Fibroblast of the aortic adventitia (primary cell): Measurements from ENCODE around the gene CDC27. TPM values are rescaled to one million over a fixed set of nuclear protein-coding genes. Genes with fewer than 3 reads are reported as not detected.
"Not testable (repeated sequence)": the region's sequence is repeated elsewhere in the genome, so short reads cannot be mapped to it uniquely, and the experiment has no call there.

ENCODE experiments used
- DNase-seq: peaks from one replicate; pipeline ENCODE4 v3.0.0-alpha.2; 2010; ENCODE audit warnings: low read depth
- H3K4me3 ChIP-seq: 2 replicates; pipeline ENCODE4 v1.5.1; 2011; ENCODE audit warnings: low read depth, mild to moderate bottlenecking, control low read depth, low read length, moderate library complexity
- CTCF ChIP-seq: IDR thresholded peaks from 2 replicates; pipeline ENCODE4 v1.5.1; 2011; ENCODE audit warnings: mild to moderate bottlenecking, low read length, control low read depth, inconsistent platforms; ENCODE audit not compliant: insufficient read depth
- total RNA-seq: library from RNA; depleted of rRNA; stranded (reverse); fragments of >200 nt; gene quantifications from 2 replicates; pipeline ENCODE4 v1.2.3, GENCODE V29; 2012; ENCODE audit warnings: low replicate concordance

CDC27 gene
- total RNA-seq, 1 donor, result 128 TPM

DNA sequence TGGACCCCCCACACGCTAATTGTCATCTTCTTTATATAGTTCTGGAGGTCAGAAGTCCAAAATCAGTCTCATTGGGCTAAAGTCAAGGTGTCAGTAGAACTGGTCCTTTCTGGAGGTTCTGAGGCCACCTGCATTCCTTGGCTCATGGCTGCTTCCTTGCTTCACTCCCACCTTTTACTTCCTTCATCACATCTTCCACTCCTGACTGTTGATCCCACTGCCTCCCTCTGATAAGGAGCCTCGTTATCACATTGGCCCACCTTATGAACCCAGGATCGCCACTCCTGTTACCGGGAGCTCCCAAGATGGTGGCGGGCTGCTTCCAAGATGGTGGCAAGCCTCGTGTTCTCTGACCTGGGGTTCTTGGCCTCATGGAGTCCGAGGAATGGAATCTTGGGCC is 83.0 kb downstream of the CDC27 start:
- H3K4me3 ChIP-seq, result no peak overlapping the region
- TF ChIP-seq CTCF, result no peak
- DNase-seq, result no peak

- peak; percentile 37 for DNase-seq
- H3K4me3 ChIP-seq, result not testable (repeated sequence)
These were observed 83.8 kb downstream of the CDC27 start for GRCh38 chr17:47105246-47105645.

DNA sequence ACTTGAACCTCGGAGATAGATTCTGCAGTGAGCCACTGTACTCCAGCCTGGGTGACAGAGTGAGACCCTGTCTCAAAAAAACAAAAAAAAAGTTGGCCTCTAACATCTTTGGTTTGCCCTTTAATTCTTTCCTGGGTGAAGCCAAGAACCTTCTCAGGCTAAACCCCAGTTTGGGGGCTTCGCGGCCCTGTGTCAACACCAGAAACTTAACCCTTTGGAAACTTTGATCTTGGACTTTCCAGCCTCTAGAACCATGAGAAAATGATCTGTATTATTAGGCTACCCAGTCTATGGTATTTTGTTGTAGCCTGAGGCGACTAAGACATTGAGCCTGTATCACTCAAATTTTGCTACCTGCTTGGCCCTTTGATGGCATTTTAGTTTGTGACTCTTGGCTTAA is 86.2 kb downstream of the CDC27 start:
- no peak overlapping the region for H3K4me3 ChIP-seq
- TF ChIP-seq CTCF, result no peak
- no peak for DNase-seq

DNA sequence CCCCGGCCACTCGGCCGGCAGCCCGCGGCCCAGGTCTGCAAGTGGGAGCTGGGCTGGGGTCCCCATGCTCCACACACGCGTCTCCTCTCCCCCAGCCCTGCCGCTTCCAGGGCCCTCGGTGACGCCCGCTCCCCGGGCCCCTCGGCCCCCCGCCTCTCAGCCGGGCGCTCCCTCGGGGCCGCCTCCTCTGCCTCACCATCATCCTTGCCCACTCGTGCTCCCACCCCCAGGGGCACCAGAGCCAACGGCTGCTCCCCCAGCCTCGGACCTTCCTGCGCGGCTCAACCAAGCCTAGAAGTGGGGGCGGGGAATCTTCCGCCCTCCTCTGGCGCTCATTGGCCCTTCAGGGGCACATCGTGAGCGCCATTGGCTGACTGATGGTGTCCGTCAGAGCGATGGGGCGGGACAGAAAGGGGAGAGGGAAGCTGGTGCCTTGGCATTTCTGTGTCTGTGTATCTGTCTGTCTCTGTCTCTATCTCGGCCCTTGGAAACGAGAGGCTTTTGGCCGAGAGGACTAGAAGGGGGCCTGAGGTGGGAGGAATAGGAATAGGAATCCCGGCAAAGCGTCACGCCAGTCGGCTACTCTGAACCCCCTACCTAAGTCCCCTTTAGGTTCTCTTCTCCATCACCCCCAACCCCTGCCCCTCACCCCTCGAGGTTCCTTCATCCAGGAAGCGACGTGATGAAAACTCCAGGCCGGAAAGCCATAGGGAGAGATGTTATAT is 88.9 kb downstream of the CDC27 start:
- peak; percentile 88 for DNase-seq
- H3K4me3 ChIP-seq, result peak overlapping the region; percentile 84
- no peak for TF ChIP-seq CTCF

GRCh38 chr17:47099451-47099986 is 89.6 kb downstream of the CDC27 start:
- peak overlapping the region; percentile 84 for H3K4me3 ChIP-seq
- TF ChIP-seq CTCF, result no peak
- no peak for DNase-seq

GRCh38 chr17:47096343-47096742 is 92.8 kb downstream of the CDC27 start:
- no peak overlapping the region for H3K4me3 ChIP-seq
- no peak for DNase-seq
- TF ChIP-seq CTCF, result no peak

- DNase-seq, result no peak
- H3K4me3 ChIP-seq, result no peak overlapping the region
- TF ChIP-seq CTCF, result no peak
These were observed 93.8 kb downstream of the CDC27 start for GRCh38 chr17:47095268-47095667.
